DOHH2 (cell line): ENCODE data around the gene ADAMTS16.

Experiments
- H3F3A ChIP-seq: fragments of 200-600 bp; sonication (generic), shearing (Covaris generic); 2 replicates; pipeline ENCODE4 v1.6.0; 2016; ENCODE audit warnings: antibody characterized with exemption, mild to moderate bottlenecking; ENCODE audit not compliant: control insufficient read depth, insufficient read depth
- H3K27ac ChIP-seq: fragments of 200-600 bp; sonication (generic); 2 replicates; pipeline ENCODE4 v1.5.1; 2014; ENCODE audit warnings: low read depth, mild to moderate bottlenecking, low read length, moderate library complexity
- H3K27me3 ChIP-seq: fragments of 200-600 bp; sonication (generic); 2 replicates; pipeline ENCODE4 v1.6.1; 2014; ENCODE audit warnings: mild to moderate bottlenecking, low read length, mixed read lengths; ENCODE audit not compliant: control insufficient read depth
- H3K36me3 ChIP-seq: fragments of 200-600 bp; sonication (generic); 2 replicates; pipeline ENCODE4 v1.6.1; 2014; ENCODE audit warnings: mild to moderate bottlenecking, low read length, moderate library complexity, mixed read lengths; ENCODE audit not compliant: control insufficient read depth
- H3K4me1 ChIP-seq: fragments of 200-600 bp; sonication (generic); 2 replicates; pipeline ENCODE4 v1.6.1; 2014; ENCODE audit warnings: mild to moderate bottlenecking, low read length, mixed read lengths; ENCODE audit not compliant: control insufficient read depth
- H3K4me2 ChIP-seq: fragments of 200-600 bp; sonication (generic); 2 replicates; pipeline ENCODE4 v1.6.0; 2014; ENCODE audit warnings: mild to moderate bottlenecking, low read length, moderate library complexity
- H3K4me3 ChIP-seq: fragments of 200-600 bp; sonication (generic); 2 replicates; pipeline ENCODE4 v1.5.1; 2014; ENCODE audit warnings: mild to moderate bottlenecking, low read length, mixed read lengths
- H3K79me2 ChIP-seq: fragments of 200-600 bp; sonication (generic); 2 replicates; pipeline ENCODE4 v1.6.1; 2014; ENCODE audit warnings: mild to moderate bottlenecking, low read length, mixed read lengths; ENCODE audit not compliant: control insufficient read depth
- H3K9me2 ChIP-seq: fragments of 200-600 bp; sonication (generic); replicated peaks from 2 replicates; pipeline ENCODE4 v1.6.1; 2014; ENCODE audit warnings: mild to moderate bottlenecking, low read length, mixed read lengths; ENCODE audit not compliant: control insufficient read depth
- H3K9me3 ChIP-seq: fragments of 200-600 bp; sonication (generic); 2 replicates; pipeline ENCODE4 v1.6.1; 2014; ENCODE audit warnings: antibody characterized with exemption, low read length, mixed read lengths; ENCODE audit not compliant: control insufficient read depth, insufficient read depth
- H4K20me1 ChIP-seq: fragments of 200-600 bp; sonication (generic); 2 replicates; pipeline ENCODE4 v1.6.0; 2014; ENCODE audit warnings: low read depth, mild to moderate bottlenecking, antibody characterized with exemption, low read length, moderate library complexity; ENCODE audit not compliant: control insufficient read depth, insufficient read depth
- EZH2phosphoT487 ChIP-seq: fragments of 200-600 bp; sonication (generic); IDR thresholded peaks from 2 replicates; pipeline ENCODE4 v1.6.1; 2017; ENCODE audit warnings: borderline replicate concordance, mild to moderate bottlenecking, antibody characterized with exemption, low read length, moderate library complexity, mixed read lengths
- TF ChIP-seq, protein P1 (sequence below): fragments of 200-600 bp; sonication (generic); IDR thresholded peaks from one replicate; pipeline ENCODE4 v1.5.1; 2014; ENCODE audit warnings: antibody characterized with exemption, mild to moderate bottlenecking, low read depth, low read length; ENCODE audit not compliant: poor library complexity, severe bottlenecking

The ADAMTS16 gene

DNA sequence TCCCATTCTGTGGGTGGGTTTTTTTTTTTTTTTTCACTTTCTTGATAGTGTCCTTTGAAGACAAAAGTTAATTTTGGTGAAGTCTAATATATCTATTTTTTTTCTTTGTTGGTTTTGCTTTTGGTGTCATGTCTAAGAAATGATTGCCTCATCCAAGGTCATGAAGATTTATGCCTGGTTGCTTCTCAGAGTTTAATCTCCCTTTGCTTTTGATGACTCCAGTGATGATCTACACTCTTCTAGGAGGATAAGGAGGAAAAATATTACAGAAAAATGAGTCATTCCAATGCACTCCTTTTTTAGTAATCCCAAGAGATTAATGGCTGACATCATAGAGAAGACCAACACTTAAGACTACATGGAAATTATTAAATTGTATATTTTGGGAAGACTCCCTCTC lies 202.7 kb downstream of the ADAMTS16 start:
- no peak overlapping the region for H3K4me2 ChIP-seq
- no peaks in the 10 kb centered on the region for H3K9me2 ChIP-seq
- H3K27ac ChIP-seq = no peak overlapping the region
- H3F3A ChIP-seq = no peaks in the 10 kb centered on the region
- no peaks in the 10 kb centered on the region for H3K79me2 ChIP-seq
- TF ChIP-seq EZH2phosphoT487 = no peak
- TF ChIP-seq, protein P1, sequence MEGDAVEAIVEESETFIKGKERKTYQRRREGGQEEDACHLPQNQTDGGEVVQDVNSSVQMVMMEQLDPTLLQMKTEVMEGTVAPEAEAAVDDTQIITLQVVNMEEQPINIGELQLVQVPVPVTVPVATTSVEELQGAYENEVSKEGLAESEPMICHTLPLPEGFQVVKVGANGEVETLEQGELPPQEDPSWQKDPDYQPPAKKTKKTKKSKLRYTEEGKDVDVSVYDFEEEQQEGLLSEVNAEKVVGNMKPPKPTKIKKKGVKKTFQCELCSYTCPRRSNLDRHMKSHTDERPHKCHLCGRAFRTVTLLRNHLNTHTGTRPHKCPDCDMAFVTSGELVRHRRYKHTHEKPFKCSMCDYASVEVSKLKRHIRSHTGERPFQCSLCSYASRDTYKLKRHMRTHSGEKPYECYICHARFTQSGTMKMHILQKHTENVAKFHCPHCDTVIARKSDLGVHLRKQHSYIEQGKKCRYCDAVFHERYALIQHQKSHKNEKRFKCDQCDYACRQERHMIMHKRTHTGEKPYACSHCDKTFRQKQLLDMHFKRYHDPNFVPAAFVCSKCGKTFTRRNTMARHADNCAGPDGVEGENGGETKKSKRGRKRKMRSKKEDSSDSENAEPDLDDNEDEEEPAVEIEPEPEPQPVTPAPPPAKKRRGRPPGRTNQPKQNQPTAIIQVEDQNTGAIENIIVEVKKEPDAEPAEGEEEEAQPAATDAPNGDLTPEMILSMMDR = no peak
- no peak overlapping the region for H3K4me3 ChIP-seq
- no peaks in the 10 kb centered on the region for H3K36me3 ChIP-seq
- H3K9me3 ChIP-seq = no peaks in the 10 kb centered on the region
- no peaks in the 10 kb centered on the region for H3K27me3 ChIP-seq
- no peaks in the 10 kb centered on the region for H3K4me1 ChIP-seq
- no peaks in the 10 kb centered on the region for H4K20me1 ChIP-seq

DNA sequence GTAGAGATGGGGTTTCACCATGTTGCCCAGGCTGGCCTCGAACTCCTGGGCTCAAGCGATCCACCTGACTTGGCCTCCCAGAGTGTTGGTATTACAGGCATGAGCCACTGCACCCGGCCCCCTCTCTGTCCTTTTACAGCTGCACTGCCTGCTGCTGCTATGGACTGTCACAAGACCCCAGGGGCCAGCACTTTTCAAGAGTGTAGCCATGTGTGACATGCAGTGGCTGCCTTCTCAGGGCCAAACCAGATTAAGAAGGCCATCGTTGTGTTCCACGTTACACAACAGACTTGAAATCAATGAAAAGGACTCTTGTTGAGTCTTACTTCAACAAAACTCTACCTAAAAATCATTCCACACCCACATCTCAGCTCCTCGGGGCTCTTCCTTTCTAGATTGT lies 203.4 kb downstream of the ADAMTS16 start:
- no peak overlapping the region for H3K4me2 ChIP-seq
- H3F3A ChIP-seq = no peaks in the 10 kb centered on the region
- no peaks in the 10 kb centered on the region for H3K9me3 ChIP-seq
- no peaks in the 10 kb centered on the region for H3K36me3 ChIP-seq
- H3K27me3 ChIP-seq = no peaks in the 10 kb centered on the region
- no peaks in the 10 kb centered on the region for H3K4me1 ChIP-seq
- TF ChIP-seq EZH2phosphoT487 = no peak
- H3K4me3 ChIP-seq = no peak overlapping the region
- no peaks in the 10 kb centered on the region for H3K9me2 ChIP-seq
- H3K27ac ChIP-seq = no peak overlapping the region
- H4K20me1 ChIP-seq = no peaks in the 10 kb centered on the region
- H3K79me2 ChIP-seq = no peaks in the 10 kb centered on the region

DNA sequence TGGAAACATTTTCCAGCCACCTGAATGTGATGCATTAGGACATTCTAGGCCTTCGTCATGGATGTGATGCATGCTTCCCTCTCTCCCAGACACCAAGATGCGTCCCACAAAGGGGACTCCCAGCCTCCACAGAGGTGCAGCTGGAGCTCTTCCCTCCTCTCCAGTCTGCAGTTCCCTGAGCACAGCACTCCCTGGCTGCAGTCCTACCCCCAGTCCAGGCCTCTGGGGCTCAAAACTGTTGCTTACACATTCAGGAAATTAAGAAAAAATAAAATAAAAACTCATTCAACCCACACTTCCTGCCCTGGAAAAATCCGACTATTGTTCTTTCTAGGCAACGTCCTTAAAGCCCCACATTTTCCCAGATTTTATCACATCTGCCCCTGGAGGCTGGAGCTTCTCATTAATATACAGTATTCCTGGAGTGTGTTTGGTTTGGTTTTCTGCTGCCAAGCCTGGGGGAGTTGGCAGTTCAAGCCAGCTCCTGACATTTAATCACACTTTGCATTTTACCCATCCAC lies 204.0 kb downstream of the ADAMTS16 start:
- Histone ChIP-seq H3K27ac (no peak overlapping the region), H3K27me3 (no peaks in the 10 kb centered on the region), H3K4me2 (no peak overlapping the region), H4K20me1 (no peaks in the 10 kb centered on the region), H3K4me1 (no peaks in the 10 kb centered on the region), H3K36me3 (no peaks in the 10 kb centered on the region), H3K4me3 (no peak overlapping the region), H3F3A (no peaks in the 10 kb centered on the region), H3K9me2 (no peaks in the 10 kb centered on the region), H3K79me2 (no peaks in the 10 kb centered on the region), H3K9me3 (no peaks in the 10 kb centered on the region)
- TF ChIP-seq, protein P1 = no peak
- no peak for TF ChIP-seq EZH2phosphoT487

DNA sequence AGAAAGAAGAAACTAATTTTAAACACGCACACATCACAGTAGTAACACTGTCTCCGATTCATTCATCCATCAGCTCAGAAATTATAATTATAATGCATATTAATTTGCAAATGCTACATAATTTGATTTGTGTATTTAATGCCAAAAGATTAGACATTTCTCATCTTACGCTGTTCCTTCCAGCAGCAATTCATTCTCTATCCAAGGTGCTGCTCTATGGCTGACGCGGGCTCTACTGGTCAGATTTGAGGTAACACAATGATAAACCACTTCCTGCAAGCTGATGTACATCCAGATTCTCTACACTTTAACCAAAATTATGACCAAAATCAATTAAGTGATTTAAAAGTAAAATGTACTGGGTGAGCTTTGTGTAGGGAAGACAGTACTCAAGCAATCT lies 204.5 kb downstream of the ADAMTS16 start:
- Histone ChIP-seq H3K9me2 (no peaks in the 10 kb centered on the region), H3F3A (no peaks in the 10 kb centered on the region), H3K27me3 (no peaks in the 10 kb centered on the region), H4K20me1 (no peaks in the 10 kb centered on the region), H3K9me3 (no peaks in the 10 kb centered on the region), H3K79me2 (no peaks in the 10 kb centered on the region), H3K4me1 (no peaks in the 10 kb centered on the region), H3K36me3 (no peaks in the 10 kb centered on the region), H3K4me3 (no peak overlapping the region), H3K4me2 (no peak overlapping the region), H3K27ac (no peak overlapping the region)
- TF ChIP-seq, protein P1 = no peak
- no peak for TF ChIP-seq EZH2phosphoT487
